ENCODE measurements around the gene HOXA2. TPM values are rescaled to one million over a fixed set of nuclear protein-coding genes. Genes with fewer than 3 reads are reported as not detected.

Gene HOXA2
- total RNA-seq, 2 donors from 2014 or later = not detected

DNA sequence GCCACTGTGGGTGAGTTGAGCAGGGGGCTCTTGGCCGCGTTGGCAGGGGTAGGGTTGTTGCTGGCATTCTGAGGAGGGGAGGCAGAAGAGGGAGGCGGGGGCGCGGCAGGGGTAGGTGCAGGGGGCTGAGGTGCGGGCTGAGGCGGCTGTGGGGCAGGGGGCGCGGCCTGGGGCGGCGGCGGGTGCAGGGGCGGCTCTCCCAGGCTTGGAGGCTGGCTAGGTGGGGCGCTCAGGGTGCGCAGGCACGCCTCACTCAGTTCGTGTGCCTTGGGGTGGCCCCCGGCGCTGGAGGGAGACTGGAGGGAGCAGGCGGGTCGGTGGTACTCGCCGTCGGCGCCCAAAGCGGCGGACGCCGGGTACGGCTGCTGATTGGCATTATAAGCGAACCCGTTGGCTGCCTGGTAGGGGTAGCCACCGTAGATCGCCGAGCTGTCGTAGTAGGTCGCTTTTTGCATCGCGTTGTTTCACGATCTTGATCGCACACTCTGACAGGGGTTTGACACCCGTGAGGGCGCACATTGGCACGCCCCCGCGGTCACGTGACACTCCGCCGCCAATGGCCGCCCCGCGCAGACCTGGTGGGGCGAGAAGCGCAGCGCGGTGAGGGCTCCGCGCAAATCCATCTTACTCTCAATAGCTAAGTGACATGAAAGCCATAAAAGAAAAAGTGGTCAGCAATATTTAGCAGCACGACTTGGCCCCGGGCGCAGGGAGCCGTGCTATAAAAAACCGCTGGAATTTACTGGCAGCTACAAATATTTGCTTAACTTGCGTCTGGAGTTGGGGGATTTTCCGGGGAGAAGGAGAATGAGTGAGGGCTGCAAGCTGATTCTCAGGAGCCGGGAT lies 7.9 kb upstream of the HOXA2 start:
- 4% methylated on average over 13 to 66 of the region's 66 CpGs for WGBS, 2 experiments (ENCODE audit: insufficient coverage in 1 of 2, insufficient read length in 1 of 2)
- no peaks in the 10 kb centered on the region for H3K36me3 Mint-ChIP-seq (ENCODE audit: low read depth)
- no peaks in the 10 kb centered on the region for H3K9me3 Mint-ChIP-seq
- no peak overlapping the region for H3K4me3 Mint-ChIP-seq
- H3K36me3 ChIP-seq (ENCODE audit: control insufficient read depth, insufficient read depth, low read length) = no peaks in the 10 kb centered on the region
- H3K27me3 Mint-ChIP-seq (ENCODE audit: insufficient read depth) = peaks cover 95% of the 10 kb centered on the region
- no peak overlapping the region for H3K9ac ChIP-seq (ENCODE audit: extremely low read depth, low read length, poor library complexity, severe bottlenecking)
- peaks cover 97% of the 10 kb centered on the region for H3K27me3 ChIP-seq (ENCODE audit: control insufficient read depth, insufficient read depth, low read length, poor library complexity, severe bottlenecking)
- H3K27ac ChIP-seq (ENCODE audit: low read depth, low read length) = peak overlapping the region; percentile 69
- peak; percentile 83 for DNase-seq
- H3K4me1 Mint-ChIP-seq = peaks cover 8% of the 10 kb centered on the region
- H3K4me1 ChIP-seq (ENCODE audit: control insufficient read depth, insufficient read depth, low read length) = no peaks in the 10 kb centered on the region
- TF ChIP-seq, protein P1, sequence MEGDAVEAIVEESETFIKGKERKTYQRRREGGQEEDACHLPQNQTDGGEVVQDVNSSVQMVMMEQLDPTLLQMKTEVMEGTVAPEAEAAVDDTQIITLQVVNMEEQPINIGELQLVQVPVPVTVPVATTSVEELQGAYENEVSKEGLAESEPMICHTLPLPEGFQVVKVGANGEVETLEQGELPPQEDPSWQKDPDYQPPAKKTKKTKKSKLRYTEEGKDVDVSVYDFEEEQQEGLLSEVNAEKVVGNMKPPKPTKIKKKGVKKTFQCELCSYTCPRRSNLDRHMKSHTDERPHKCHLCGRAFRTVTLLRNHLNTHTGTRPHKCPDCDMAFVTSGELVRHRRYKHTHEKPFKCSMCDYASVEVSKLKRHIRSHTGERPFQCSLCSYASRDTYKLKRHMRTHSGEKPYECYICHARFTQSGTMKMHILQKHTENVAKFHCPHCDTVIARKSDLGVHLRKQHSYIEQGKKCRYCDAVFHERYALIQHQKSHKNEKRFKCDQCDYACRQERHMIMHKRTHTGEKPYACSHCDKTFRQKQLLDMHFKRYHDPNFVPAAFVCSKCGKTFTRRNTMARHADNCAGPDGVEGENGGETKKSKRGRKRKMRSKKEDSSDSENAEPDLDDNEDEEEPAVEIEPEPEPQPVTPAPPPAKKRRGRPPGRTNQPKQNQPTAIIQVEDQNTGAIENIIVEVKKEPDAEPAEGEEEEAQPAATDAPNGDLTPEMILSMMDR (conservative IDR thresholded peaks at IDR 0.05) = no peak
- no peak overlapping the region for H3K4me3 ChIP-seq (ENCODE audit: low read length)
- H3K27ac Mint-ChIP-seq = no peak overlapping the region
- H3K9me3 ChIP-seq (ENCODE audit: control insufficient read depth, low read length) = peaks cover 4% of the 10 kb centered on the region

DNA sequence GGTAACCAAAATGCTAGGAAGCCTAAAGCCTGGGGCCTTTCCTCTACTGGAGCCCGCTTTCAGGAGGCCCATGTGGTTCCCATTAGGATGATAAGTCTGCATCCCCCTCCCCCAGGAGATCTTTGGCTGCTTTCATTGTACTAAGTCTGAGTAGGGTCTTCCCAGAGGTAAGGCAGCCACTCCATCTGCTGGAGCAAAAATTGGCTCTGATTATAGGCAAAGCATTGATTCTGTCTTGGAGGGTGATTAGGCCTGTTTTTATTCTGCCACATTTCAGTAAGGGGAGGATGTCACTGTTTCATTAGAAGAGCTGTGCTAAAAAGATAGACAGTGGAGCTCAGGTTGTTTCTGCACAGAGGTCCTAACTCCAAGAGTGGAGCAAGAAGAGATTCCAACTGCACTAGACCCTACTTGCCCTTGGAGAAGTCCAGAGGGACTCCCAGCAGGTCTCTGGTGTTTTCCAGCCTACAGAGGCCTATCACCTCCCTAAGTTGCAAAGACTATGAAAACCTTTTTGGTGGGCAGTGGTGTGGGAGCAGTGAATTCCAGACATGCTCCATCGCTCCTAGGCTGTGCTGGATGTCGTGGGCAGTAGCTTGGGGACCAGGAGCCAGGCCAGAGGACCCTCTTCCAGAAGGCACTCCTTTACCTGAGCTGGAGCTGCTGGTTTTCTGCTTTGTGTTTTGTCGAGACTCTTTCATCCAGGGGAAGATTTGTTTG lies 7.1 kb upstream of the HOXA2 start:
- H3K27ac ChIP-seq (ENCODE audit: low read depth, low read length) = no peak overlapping the region

GRCh38 chr7:27108390-27109127 lies 6.1 kb upstream of the HOXA2 start:
- Mint-ChIP-seq H3K4me3 (no peak overlapping the region), H3K9me3 (no peaks in the 10 kb centered on the region), H3K27me3 (ENCODE audit: insufficient read depth) (peaks cover 99% of the 10 kb centered on the region), H3K4me1 (peaks cover 8% of the 10 kb centered on the region), H3K36me3 (ENCODE audit: low read depth) (no peaks in the 10 kb centered on the region), H3K27ac (no peak overlapping the region)
- peaks cover 4% of the 10 kb centered on the region for H3K9me3 ChIP-seq (ENCODE audit: control insufficient read depth, low read length)
- peak; percentile 87 for DNase-seq
- no peak overlapping the region for H3K9ac ChIP-seq (ENCODE audit: extremely low read depth, low read length, poor library complexity, severe bottlenecking)
- H3K4me3 ChIP-seq (ENCODE audit: low read length) = no peak overlapping the region
- peak overlapping the region; percentile 59 for H3K27ac ChIP-seq (ENCODE audit: low read depth, low read length)
- TF ChIP-seq, protein P1 (conservative IDR thresholded peaks at IDR 0.05) = no peak
- H3K4me1 ChIP-seq (ENCODE audit: control insufficient read depth, insufficient read depth, low read length) = no peaks in the 10 kb centered on the region
- peaks cover 100% of the 10 kb centered on the region for H3K27me3 ChIP-seq (ENCODE audit: control insufficient read depth, insufficient read depth, low read length, poor library complexity, severe bottlenecking)
- H3K36me3 ChIP-seq (ENCODE audit: control insufficient read depth, insufficient read depth, low read length) = no peaks in the 10 kb centered on the region
- 6 to 10% methylated on average over 11 to 41 of the region's 41 CpGs for WGBS, 2 experiments (ENCODE audit: insufficient coverage in 1 of 2, insufficient read length in 1 of 2)

More for the DNA sequence above, 7.1 kb upstream of the HOXA2 start:
- peaks cover 4% of the 10 kb centered on the region for H3K9me3 ChIP-seq (ENCODE audit: control insufficient read depth, low read length)
- Mint-ChIP-seq H3K27me3 (ENCODE audit: insufficient read depth) (peaks cover 95% of the 10 kb centered on the region), H3K9me3 (no peaks in the 10 kb centered on the region), H3K4me1 (peaks cover 8% of the 10 kb centered on the region), H3K4me3 (no peak overlapping the region), H3K36me3 (ENCODE audit: low read depth) (no peaks in the 10 kb centered on the region), H3K27ac (no peak overlapping the region)
- TF ChIP-seq, protein P1 (conservative IDR thresholded peaks at IDR 0.05) = no peak
- no peak overlapping the region for H3K4me3 ChIP-seq (ENCODE audit: low read length)
- peaks cover 97% of the 10 kb centered on the region for H3K27me3 ChIP-seq (ENCODE audit: control insufficient read depth, insufficient read depth, low read length, poor library complexity, severe bottlenecking)
- H3K9ac ChIP-seq (ENCODE audit: extremely low read depth, low read length, poor library complexity, severe bottlenecking) = no peak overlapping the region
- 50 to 69% methylated on average over 2 to 4 of the region's 4 CpGs for WGBS, 2 experiments (ENCODE audit: insufficient coverage in 1 of 2, insufficient read length in 1 of 2)
- no peaks in the 10 kb centered on the region for H3K36me3 ChIP-seq (ENCODE audit: control insufficient read depth, insufficient read depth, low read length)
- no peak for DNase-seq
- H3K4me1 ChIP-seq (ENCODE audit: control insufficient read depth, insufficient read depth, low read length) = no peaks in the 10 kb centered on the region
